Epithelial cell of proximal tubule (primary cell): Measurements from ENCODE around the gene TOX2. TPM values are rescaled to one million over a fixed set of nuclear protein-coding genes. Genes with fewer than 3 reads are reported as not detected.

ENCODE experiments used
- DNase-seq: peaks from one replicate; pipeline ENCODE4 v3.0.0-alpha.2; 2011; ENCODE audit warnings: low read depth
- H3K4me3 ChIP-seq: 2 replicates; pipeline ENCODE4 v1.5.1; 2011; ENCODE audit warnings: low read depth, mild to moderate bottlenecking, low read length
- total RNA-seq: library from RNA; depleted of rRNA; stranded (reverse); fragments of >200 nt; gene quantifications from 2 replicates; pipeline ENCODE4 v1.2.3, GENCODE V29; 2015
- TF ChIP-seq, protein P1 (sequence below): conservative IDR thresholded peaks from 2 replicates; pipeline ENCODE4 v1.5.1; 2012; ENCODE audit warnings: low read depth, mild to moderate bottlenecking, low read length

TOX2 gene
- total RNA-seq, 1 donor from 2014 or later: 2.5 TPM

DNA sequence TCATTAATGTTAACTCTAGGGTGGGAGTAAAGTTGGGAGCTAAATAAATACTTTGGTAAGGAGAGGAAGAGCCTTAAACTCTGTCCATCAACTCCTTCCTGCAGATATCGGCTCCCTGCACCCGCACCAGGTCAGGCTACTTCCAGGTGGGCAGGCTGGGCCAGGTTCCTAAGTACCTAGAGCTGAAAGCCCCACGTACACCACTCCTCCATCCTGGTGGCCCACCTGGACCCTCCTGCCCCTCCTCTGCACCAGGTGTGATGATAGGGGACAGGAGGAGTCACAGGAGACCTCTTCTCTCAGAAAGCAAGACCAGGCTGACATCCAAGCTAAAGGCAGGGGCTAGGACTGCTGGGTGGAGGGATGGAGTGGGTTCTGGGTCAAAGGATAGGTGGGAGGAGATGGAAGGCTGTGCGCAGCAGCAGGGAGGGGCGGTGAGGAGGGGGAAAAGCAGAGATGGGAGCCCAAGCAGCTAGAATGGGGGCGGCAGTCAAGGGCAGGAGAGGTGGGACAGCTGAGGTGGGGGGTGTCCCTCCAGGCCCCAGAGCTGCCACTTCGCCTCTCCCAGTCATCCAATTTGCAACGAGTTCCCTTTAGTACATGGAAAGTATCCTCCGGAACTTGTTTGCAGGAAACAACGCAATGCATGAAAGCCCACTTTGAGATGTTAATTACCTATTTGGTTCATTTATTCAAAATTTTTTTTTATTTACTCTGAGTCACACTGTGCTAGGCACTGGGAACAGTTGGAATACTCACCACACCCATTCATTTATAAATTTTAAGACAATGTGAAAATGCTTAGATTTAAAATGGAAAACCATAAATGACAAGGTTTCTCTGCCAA lies 15.2 kb upstream of the TOX2 start:
- H3K4me3 ChIP-seq: no peak overlapping the region
- DNase-seq: no peak
- TF ChIP-seq, protein P1, sequence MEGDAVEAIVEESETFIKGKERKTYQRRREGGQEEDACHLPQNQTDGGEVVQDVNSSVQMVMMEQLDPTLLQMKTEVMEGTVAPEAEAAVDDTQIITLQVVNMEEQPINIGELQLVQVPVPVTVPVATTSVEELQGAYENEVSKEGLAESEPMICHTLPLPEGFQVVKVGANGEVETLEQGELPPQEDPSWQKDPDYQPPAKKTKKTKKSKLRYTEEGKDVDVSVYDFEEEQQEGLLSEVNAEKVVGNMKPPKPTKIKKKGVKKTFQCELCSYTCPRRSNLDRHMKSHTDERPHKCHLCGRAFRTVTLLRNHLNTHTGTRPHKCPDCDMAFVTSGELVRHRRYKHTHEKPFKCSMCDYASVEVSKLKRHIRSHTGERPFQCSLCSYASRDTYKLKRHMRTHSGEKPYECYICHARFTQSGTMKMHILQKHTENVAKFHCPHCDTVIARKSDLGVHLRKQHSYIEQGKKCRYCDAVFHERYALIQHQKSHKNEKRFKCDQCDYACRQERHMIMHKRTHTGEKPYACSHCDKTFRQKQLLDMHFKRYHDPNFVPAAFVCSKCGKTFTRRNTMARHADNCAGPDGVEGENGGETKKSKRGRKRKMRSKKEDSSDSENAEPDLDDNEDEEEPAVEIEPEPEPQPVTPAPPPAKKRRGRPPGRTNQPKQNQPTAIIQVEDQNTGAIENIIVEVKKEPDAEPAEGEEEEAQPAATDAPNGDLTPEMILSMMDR: no peak

DNA sequence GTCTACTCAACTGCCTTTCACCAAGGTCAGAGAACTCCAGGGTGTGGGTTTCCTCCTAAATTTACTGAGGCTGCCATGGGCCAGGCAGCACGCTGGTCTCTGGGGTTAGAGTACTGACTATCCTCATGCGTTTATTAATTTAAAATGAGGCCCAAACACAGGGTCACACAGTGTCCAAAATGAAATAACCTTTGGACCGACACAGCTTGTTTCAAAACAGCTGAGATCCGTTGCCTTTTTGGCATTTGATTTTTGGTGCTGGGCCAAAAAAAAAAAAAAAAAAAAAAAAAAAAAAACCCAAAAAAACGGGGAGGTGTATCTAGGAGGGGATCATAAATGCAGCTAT lies 14.6 kb upstream of the TOX2 start:
- DNase-seq: no peak
- TF ChIP-seq, protein P1: no peak
- H3K4me3 ChIP-seq: no peak overlapping the region

DNA sequence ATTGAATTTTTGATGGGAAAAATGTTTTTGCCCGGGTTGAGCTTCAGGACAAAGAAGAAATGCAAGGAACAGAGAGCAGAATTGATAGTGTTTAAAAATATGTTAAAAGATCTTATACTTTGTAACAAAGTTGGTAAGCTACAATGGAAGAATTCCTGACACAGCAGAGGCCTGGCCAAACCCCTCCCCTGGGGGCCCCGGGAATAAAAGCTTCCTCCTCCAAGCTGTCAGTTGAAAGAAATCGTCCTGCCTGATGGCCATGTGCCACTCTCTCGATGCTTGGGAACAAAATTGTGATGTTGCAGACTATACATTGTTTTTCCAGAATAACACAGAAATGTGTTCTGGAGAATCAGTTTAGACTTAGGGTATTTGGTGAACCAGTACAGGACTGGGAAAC lies 14.2 kb upstream of the TOX2 start:
- TF ChIP-seq, protein P1: no peak

DNA sequence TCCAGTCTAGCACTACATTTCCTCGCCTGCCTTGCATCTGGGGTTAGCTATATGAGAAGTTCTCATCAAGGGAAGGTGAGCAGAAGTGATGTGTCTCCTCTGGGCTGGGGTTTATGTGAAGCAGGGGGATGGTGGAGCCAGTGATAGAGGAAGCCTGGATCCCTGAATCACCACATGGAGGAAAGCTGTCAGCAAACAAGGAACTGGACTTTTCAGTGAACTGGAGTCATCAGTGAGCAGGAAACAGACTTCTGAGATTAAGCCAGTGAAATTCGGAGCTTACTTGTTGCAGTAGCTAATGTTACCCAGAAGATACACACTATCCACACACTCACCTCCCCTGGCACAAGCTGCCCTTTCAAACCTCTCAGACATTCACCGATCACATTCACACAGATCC lies 13.4 kb upstream of the TOX2 start:
- H3K4me3 ChIP-seq: no peak overlapping the region
- DNase-seq: no peak
- TF ChIP-seq, protein P1: no peak

More for the DNA sequence above, 14.2 kb upstream of the TOX2 start:
- H3K4me3 ChIP-seq: no peak overlapping the region
- no peak for DNase-seq

DNA sequence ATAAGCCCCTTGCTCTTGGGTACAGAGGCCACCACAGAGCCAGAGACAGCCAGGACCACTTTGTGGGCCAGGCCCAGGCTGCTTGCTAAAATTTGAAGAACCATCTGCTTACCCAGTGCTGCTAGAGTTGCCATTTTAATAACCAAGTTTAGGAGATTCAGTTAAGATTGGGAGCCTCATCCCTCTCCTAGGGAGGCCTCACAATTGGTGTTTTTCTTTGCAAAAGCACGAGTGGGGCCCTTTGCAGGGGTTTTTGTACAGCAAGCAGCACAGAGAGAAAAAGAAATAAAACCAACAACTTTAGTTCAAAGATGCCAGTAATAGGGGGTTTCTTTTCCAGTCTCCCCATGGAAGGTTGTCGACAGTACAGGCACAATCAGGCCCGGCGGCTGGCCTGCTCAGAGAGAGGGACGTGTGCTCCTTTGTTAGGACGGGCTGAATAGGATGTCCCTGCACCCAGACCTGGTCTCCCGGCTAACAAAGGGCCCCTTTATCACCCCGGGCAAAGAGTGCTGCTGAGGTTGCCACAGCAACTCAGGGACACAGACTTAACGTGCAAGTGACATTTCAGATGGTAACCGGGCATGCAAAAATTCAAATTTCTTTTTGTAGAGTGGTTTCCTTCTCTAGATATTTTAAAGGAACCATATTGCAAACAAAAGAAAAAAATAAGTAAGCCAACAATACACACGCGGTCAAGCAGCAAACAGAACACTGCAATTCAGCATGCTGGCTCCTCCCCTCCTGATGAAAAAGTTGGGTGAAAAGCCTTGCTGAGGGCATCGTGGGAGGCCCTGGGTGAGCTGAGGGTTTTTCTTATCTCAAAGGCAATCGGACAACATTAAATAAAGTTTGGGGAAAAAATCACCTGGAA lies 10.5 kb upstream of the TOX2 start:
- no peak for DNase-seq
- TF ChIP-seq, protein P1: no peak
- H3K4me3 ChIP-seq: no peak overlapping the region

DNA sequence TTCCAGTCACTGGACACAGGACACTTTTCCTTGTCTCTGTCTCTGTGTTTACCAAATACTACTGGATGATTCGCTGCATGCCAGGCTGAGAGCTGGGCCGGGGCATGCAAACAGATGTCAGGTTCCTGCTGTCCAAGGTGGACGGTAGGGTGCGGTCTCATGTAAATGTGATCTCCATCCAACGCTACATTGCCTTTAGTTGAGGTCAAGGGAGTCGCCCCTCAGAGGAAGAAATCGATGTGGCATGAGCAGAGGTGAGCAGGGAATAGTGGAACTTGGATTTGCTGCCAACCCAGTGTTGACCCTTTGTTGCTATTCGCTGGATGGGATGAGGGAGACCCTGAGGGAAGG lies 9.8 kb upstream of the TOX2 start:
- H3K4me3 ChIP-seq: no peak overlapping the region
- TF ChIP-seq, protein P1: no peak
- no peak for DNase-seq
